Prostate gland (tissue), 1 donor: ENCODE results near the gene TAF4.

Experiments used
- POLR2A ChIP-seq: fragments of 450-650 bp; IDR thresholded peaks from one replicate; pipeline ENCODE4 v1.6.1; 2016; ENCODE audit warnings: antibody characterized with exemption, mild to moderate bottlenecking
- POLR2AphosphoS5 ChIP-seq: sonication (generic); formaldehyde crosslinking; IDR thresholded peaks from one replicate; pipeline ENCODE4 v1.6.1; 2017; ENCODE audit warnings: antibody characterized with exemption

- TF ChIP-seq POLR2AphosphoS5: no peak
- no peak for TF ChIP-seq POLR2A
Measured at GRCh38 chr20:61966492-61967244, 99.0 kb downstream of the TAF4 start.
